GM18526 (cell line): ENCODE data around the gene GNB1L.

Source experiments
- POLR2A ChIP-seq: IDR thresholded peaks from 3 replicates; pipeline ENCODE4 v1.6.1; 2011; ENCODE audit not compliant: insufficient read length; ENCODE audit errors: extremely low read depth

The GNB1L gene

DNA sequence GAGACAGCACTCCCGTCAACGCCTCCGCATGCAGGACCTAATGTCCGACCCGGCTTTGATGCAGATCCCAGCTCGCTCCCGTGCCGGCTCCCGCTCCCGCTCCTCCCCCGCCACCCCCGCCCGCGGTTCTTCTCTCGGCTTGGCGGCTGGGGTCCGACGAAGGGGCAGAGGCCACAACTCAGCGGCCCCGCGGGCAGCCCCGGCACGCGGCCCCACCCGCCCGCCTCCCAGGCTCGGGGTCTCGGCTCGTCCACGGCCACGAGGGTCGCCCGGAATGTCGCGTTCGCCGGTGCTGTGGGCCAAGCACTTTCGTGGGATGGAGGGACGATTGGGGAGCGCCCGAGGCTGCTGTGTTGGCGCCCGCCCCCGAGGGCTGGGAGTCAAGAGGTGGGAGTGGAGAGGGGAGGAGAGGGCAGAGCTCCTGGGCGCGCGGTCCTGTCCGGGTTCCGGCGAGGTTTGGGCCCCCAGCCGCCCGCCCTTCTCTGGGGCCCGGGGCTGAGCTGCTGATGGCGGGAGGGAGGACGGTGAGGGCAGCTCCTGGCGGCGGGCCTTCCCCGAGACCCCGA is 99.4 kb downstream of the GNB1L start:
- no peak for TF ChIP-seq POLR2A

DNA sequence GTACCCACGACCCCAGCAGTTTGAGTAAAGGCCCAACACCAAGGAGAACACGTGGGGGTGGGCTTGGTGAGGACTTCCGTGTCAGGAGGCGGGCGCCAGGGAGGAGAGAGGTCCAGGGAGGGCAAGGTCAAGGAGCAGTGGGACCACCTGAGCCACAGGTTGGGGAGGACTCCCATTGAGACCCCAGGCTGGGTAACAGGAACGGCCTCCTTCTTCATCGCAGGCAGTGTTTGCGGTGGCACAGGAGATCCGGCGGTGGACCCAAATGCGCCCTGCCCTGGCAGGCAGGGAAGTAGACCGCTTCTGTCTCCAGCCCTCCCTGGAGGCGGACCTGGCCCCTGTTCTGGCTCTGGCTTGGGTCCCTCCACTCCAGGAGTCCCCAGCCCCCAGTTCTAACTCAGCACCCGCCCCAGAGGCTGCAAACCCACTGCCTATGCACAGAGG is 100.0 kb downstream of the GNB1L start:
- TF ChIP-seq POLR2A: no peak

DNA sequence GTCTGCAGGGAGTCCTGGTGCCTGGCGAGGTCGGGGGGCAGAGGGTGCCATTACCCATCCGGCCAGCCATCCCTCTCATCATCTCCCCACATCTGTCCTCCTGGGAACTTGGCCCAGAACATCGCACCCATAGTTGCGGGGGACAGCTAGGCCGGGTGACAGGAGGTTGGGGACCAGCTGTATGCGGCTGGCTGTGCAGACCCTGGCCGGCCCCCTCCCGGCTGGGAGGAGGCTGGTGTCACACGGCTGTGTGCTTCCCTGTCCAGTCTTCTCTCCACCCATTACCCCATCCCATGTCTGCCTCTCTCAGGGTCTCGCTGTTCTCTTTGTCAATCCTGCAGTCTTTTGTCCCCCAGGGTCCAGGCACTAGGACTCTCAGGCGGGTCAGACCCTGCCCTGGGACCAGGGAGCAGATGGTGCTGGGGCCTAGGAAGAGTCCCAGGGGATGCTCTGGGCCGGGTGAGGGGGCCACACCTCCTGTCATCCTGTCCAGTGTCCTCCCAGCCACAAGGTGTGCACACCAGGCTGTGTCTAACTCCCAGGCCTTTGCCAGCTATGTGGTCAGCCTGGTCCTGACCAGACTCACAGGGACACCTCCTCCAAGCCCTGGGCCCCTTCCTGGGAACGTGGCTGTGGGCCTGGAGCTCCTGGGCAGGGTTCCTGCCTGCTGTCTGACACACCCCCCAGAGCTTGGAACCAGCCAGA is 100.5 kb downstream of the GNB1L start:
- no peak for TF ChIP-seq POLR2A

DNA sequence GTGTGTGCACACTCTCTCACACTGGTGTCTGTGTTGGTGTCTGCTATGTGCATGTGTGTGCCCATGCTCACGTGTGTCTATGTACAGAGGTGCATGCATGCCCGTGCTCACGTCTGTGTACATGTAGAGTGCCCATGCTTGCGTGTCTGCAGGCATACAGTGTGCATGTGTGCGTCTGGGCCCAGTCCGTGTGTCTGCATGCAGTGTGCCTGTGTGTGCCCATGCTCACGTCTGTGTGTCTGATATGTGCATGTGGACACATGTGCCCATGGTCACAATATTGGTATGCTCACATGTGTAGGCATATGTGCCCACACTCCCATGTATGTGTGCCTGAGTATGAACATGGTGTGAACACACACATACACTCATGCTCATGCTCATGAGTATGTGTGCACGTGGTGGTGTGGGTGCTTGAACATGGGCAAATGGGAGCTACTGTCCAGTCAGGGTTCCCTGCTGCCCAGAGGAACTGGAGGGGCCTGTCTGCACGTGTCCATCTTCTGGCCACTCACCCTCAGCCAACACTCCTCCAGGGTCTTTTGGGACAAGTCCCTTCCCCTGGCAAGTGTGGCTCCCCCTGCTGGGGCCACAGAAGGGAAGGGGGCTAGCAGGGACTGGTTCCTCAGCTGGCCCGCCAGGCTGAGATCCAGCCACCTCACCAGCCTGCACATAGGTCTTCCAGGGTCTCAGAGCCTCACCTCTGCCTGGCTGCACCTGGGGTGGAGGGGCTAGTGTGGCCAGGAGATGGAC is 101.4 kb downstream of the GNB1L start:
- no peak for TF ChIP-seq POLR2A

DNA sequence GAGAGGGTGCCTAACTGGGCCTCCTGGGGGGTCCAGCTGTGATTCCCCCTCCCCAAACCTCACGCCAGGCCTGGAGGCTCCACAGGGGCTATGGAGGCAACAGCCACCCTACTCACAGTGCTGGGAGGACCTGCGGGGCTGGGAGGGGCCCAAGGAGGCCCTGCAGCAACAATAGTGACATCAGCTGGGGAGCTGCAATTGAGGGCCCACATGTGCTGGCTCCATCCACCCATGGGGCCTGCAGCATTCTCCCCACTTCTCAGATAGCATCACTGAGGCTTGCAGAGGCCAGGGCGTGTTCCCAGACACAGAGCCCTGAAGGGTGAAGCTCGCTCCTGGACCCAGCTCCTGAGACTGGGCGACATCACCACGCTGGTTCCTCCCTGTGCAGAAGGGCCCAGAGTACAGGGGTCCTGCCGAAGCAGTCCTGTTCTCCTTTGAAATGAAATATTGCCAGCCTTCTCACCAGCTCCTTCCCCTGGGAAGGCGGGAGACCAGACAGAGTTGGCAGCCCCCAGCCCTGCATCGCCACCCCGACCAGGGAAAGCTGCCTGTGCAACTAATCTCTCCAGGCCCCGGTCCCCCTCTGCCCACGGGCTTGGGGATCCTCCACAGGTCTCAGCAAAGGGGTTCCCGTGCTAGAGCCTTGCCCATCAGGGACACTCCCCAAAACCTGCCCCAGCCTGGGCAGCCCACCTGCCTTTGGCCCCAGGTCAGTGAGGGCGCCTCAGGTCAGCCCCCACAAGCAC is 103.0 kb downstream of the GNB1L start:
- TF ChIP-seq POLR2A: no peak

DNA sequence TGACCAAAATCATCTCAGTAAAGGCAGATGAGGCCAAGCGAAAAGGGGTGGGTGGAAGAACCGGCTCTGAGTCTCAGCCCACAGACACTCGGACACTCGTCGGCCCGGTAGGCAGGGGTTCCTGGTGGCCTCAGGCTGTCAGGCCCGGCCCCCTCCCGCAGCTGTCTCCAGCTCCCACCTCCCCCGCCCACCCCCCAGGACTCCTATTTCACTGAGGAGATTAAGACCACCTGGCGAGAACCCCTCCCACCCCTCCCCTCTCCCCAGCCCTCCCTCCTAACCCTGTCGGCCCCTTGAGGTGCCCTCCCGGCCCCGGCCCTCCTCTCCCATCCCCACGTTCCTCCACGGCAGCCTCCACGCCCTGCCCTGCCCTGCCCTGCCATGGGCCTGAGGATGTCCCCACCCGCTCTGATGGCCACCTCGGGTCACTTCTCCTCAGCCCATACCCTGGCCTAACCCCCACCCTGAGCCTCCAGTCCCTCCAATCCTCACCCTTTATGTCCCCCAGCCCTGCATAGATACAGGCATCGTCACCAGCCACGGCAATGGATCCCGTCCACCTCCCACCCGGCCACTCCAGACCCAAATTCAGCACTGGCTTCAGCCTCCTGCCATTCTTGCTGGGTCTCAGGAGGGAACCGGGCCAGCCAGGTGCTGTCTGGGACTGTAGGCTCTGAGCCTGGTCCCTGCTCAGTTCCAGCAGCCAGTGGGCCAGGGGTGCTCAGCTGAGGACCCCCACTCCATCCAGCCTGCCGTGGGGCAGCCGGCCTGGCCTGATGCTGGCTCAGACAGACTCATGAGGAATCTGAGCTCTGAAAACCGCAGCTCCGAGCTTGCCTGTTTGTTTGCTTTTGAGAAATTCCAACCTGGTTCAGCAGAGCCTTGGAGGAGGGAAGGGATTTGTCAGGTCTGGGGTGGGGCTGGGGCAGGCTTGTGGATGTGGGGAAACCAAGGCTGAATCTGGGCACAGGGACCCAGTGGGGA is 103.9 kb downstream of the GNB1L start:
- TF ChIP-seq POLR2A: no peak

DNA sequence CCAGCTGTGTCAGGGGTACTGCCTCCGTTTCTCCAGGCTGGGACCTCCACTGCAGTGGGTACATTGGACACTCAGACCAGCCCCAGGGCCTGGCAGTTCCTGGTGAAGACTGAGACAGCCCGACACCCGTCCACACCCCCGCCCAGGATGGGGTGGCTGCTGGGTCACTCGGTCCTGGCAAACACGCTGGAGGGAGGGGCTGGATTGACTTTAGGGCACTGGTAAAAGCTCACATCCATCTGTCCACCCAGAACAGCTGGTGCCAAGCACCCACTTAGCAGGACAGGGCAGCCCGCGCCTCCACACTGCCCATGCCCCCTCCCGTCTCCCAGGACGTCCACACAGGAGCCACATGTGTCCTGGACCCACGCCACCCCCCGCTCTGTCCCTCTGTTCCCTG is 104.8 kb downstream of the GNB1L start:
- no peak for TF ChIP-seq POLR2A

DNA sequence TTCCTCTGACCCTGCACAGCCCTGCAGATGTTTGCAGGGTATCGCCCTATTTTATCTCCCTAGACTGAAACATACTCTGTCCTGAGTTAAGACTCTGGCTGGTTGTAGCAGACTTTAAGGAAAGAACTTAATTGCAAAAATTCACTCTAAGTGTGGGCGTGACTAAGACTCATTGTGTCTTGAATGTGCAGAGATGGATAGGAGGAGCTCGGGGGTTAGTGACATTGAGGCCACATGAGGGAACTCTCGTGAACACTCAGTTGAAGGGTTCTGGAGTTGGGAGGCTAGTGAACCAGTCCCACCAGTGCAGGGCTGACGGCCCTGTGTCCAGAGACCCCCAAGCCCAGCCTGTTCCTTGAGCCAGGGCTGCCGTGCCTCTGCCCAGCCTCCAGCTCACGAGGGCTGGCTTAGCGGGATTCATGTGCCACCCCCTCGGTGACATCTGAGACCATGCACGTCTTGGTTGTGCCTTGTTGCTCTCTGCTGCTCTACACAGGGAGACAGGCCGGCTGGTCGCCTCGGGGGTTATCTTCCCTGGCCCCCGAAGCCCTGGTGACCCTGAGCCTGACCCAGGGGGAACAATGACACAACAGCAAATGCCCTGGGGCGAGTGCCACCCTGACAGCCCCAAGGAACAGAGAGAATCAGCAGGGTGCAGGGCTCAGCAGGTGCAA is 105.5 kb downstream of the GNB1L start:
- no peak for TF ChIP-seq POLR2A

DNA sequence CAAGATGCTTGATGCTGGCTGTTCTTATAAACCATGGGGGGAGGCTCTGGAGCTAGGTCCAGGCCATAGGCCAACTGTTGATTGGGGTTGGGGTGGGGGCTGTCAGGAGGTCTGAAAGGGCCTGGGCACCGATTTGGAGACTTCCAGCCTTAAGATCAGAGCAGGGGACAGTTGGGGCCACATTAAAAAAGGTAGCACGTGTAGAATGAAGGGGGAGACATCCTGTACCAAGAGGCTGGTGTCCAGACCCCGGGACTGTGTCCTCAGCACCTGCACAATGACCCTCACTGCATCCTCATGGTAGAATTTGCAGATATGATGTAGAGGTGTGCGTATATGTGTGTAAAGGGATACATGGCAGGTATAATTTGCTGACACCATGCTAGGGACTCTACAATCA is 106.5 kb downstream of the GNB1L start:
- no peak for TF ChIP-seq POLR2A

DNA sequence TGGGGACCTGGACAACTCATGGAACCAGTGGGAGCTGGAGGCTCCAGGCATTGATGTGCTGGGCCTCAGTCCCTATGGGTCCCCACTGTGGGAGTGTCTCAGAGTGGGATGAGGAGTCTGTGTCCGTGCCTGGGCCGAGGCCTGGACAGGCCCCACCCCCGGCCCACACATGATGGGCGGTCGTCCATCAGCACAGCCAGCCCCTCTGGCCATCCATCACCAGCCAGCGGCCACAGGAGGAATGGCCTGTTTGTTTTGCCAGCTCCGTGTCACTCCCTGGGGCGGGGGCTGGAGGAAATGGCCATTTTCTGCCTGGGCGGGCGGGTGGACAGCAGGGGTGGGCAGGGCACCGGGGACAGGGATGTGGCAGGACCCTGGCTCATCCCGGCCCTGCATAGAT is 107.1 kb downstream of the GNB1L start:
- no peak for TF ChIP-seq POLR2A

DNA sequence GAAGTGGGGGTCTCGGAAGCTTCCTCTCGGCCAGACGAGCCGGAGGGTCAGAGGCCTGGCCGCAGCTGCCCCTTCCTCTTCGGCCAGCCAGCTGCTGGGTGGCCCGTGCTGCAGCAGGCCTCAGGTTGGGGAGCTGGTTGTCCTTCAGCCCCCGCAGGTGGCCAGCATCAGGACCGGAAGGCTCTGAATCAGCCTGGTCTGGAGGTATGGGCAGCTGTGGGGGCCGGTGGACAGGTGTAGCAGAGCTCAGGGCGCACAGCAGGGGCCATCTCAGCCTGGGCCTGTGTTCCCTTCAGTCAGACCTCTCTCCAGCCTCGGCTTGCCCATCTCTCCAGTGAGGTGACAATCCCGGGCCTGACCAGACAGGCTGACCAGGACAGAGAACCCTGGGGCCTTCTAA is 107.9 kb downstream of the GNB1L start:
- no peak for TF ChIP-seq POLR2A

DNA sequence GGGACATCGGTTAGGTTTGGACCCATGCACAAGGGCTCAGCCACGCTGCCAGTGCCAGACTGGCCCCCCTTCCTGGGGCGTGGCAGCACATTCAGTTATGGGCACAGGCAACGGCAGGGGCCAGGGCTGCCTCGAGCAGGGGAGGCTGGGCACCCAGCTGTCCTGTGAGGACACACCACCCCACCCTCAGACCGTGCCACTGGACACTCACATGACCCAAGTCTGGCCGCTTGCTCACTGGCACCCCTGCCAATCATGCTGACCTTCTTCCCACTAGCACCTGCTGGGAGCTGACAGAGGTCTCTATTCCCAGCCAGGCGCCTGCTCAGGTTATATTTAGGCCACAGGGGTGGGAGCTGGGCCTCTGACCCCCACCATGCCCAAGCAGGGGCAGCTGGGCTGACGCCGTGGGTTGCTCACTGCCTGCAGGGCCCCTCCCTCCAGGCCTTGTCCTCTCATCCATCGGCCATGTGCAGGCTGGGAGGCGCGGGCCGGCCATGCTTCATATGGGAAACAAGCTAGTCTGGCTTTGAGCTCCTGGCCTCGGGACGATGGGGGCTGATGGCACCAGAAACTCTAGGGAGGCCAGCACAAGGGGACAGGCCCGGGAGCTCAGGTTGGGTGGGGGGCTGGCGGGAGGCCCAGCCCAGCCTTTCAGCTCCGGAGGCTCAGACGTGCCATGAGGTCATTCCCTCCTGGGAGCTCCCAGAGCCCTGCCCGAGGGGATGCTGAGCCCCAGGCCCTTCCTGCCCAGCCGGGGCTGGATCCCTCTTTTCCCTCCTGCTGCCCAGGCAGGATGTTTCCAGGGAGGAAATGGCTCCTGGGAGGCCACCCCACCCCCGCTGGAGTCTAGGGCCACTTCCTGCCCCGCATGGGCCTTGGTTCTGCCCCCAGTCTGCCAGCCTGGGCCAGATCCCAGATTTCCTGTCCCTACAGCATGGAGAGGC is 109.2 kb downstream of the GNB1L start:
- TF ChIP-seq POLR2A: no peak
